D341Med (cell line): ENCODE results near the gene CD46.

Experiments used
- DNase-seq: peaks from one replicate; pipeline ENCODE4 v3.0.0; 2012; ENCODE audit warnings: low spot score

Gene CD46

GRCh38 chr1:207828485-207829158, 76.8 kb downstream of the CD46 start:
- DNase-seq, result peak; percentile 74

GRCh38 chr1:207829576-207829975, 77.7 kb downstream of the CD46 start:
- DNase-seq, result no peak

- no peak for DNase-seq
Measured at GRCh38 chr1:207830788-207831187, 78.9 kb downstream of the CD46 start.

GRCh38 chr1:207831517-207832327, 79.9 kb downstream of the CD46 start:
- no peak for DNase-seq

- no peak for DNase-seq
Measured at GRCh38 chr1:207832796-207833195, 80.9 kb downstream of the CD46 start.

- DNase-seq, result no peak
Measured at GRCh38 chr1:207833381-207833780, 81.5 kb downstream of the CD46 start.

GRCh38 chr1:207833956-207834660, 82.3 kb downstream of the CD46 start:
- DNase-seq, result no peak

GRCh38 chr1:207835958-207836357, 84.1 kb downstream of the CD46 start:
- DNase-seq, result no peak

- DNase-seq, result no peak
Measured at GRCh38 chr1:207836591-207837347, 84.9 kb downstream of the CD46 start.

GRCh38 chr1:207837673-207838072, 85.8 kb downstream of the CD46 start:
- no peak for DNase-seq

GRCh38 chr1:207838156-207839082, 86.6 kb downstream of the CD46 start:
- no peak for DNase-seq

GRCh38 chr1:207839083-207839413, 87.2 kb downstream of the CD46 start:
- DNase-seq, result no peak

GRCh38 chr1:207840380-207840779, 88.5 kb downstream of the CD46 start:
- DNase-seq, result no peak

- DNase-seq, result no peak
Measured at GRCh38 chr1:207841293-207841692, 89.4 kb downstream of the CD46 start.

GRCh38 chr1:207841901-207842300, 90.0 kb downstream of the CD46 start:
- no peak for DNase-seq

GRCh38 chr1:207842506-207842905, 90.7 kb downstream of the CD46 start:
- DNase-seq, result no peak

GRCh38 chr1:207844371-207844770, 92.5 kb downstream of the CD46 start:
- DNase-seq, result no peak
